ENCODE measurements around the gene MYADML2.

- TF ChIP-seq CTCF (conservative IDR thresholded peaks at IDR 0.05; ENCODE audit: low read depth, low read length) (no peak), EZH2 (IDR thresholded peaks at IDR 0.05; ENCODE audit: borderline replicate concordance, low read depth, low read length, poor library complexity, severe bottlenecking) (no peak)
Measured at GRCh38 chr17:81944858-81945257, 2.2 kb downstream of the MYADML2 start.
